ENCODE data around the gene LRMDA.

Gene LRMDA

GRCh38 chr10:75527542-75527941 lies 96.1 kb downstream of the LRMDA start:
- Histone ChIP-seq H3K36me3 (ENCODE audit: control insufficient read depth in 2 of 2, insufficient read depth in 1 of 2, low read length in 2 of 2) (no peaks in the 10 kb centered on the region; a peak in 1 of 3 replicates), H3K9me3 (ENCODE audit: control insufficient read depth, insufficient read depth, low read depth, low read length) (no peaks in the 10 kb centered on the region), H3K4me3 (ENCODE audit: low read depth, low read length) (no peak overlapping the region), H3K27ac (ENCODE audit: extremely low read depth, low read depth, low read length) (no peak overlapping the region), H3K4me1 (ENCODE audit: control insufficient read depth, insufficient read depth, low read length) (no peaks in the 10 kb centered on the region)
- no peak for TF ChIP-seq ZNF600 (tag by site-specific recombination; IDR thresholded peaks at IDR 0.05)
- no peak for TF ChIP-seq ZNF19 (tag by site-specific recombination; IDR thresholded peaks at IDR 0.05; ENCODE audit: low read depth)
- no peak for TF ChIP-seq ZNF132 (tag by site-specific recombination; IDR thresholded peaks at IDR 0.05; ENCODE audit: borderline replicate concordance)
- TF ChIP-seq ZNF530 (tag by site-specific recombination; IDR thresholded peaks at IDR 0.05; ENCODE audit: low read depth), result no peak
- TF ChIP-seq ZNF692 (tag by site-specific recombination; IDR thresholded peaks at IDR 0.05), result no peak
- no peak for TF ChIP-seq ZNF610 (tag by site-specific recombination; IDR thresholded peaks at IDR 0.05; ENCODE audit: borderline replicate concordance)
- TF ChIP-seq ZNF202 (tag by site-specific recombination; IDR thresholded peaks at IDR 0.05; ENCODE audit: borderline replicate concordance), result no peak
- no peak for TF ChIP-seq ZNF510 (tag by site-specific recombination; IDR thresholded peaks at IDR 0.05; ENCODE audit: insufficient replicate concordance)
- no peak for TF ChIP-seq ZNF629 (tag by site-specific recombination; IDR thresholded peaks at IDR 0.05)
- no peak for TF ChIP-seq GLI4 (tag by site-specific recombination; IDR thresholded peaks at IDR 0.05)
- TF ChIP-seq ZBTB49 (tag by site-specific recombination; IDR thresholded peaks at IDR 0.05; ENCODE audit: low read depth), result no peak
- TF ChIP-seq PRDM6 (tag by site-specific recombination; IDR thresholded peaks at IDR 0.05), result no peak
- no peak for TF ChIP-seq ZNF311 (tag by site-specific recombination; IDR thresholded peaks at IDR 0.05; ENCODE audit: borderline replicate concordance)
- no peak for TF ChIP-seq MYNN (tag by site-specific recombination; IDR thresholded peaks at IDR 0.05; ENCODE audit: borderline replicate concordance)
- TF ChIP-seq OSR2 (tag by site-specific recombination; IDR thresholded peaks at IDR 0.05), result no peak
- TF ChIP-seq ZNF10 (tag by site-specific recombination; IDR thresholded peaks at IDR 0.05), result no peak
- TF ChIP-seq KLF1 (tag by site-specific recombination; IDR thresholded peaks at IDR 0.05), result no peak
- TF ChIP-seq ZNF518A (tag by site-specific recombination; conservative IDR thresholded peaks at IDR 0.05; ENCODE audit: low read depth), result no peak
- no peak for TF ChIP-seq ZBTB10 (tag by site-specific recombination; IDR thresholded peaks at IDR 0.05)
- CTCF ChIA-PET, result no interaction called here
- POLR2A ChIA-PET, result no interaction called here
